Measurements from ENCODE around the gene GPR137B.
"Not testable (repeated sequence)": the region's sequence is repeated elsewhere in the genome, so short reads cannot be mapped to it uniquely, and the experiment has no call there.

GPR137B gene

GRCh38 chr1:236164273-236164672 is 21.9 kb downstream of the GPR137B start:
- DNase-seq, result no peak

- DNase-seq, result no peak
These were observed 23.1 kb downstream of the GPR137B start for GRCh38 chr1:236165238-236165981.

- DNase-seq, result no peak
These were observed 23.7 kb downstream of the GPR137B start for GRCh38 chr1:236166041-236166440.

- DNase-seq, result no peak
These were observed 24.8 kb downstream of the GPR137B start for GRCh38 chr1:236167154-236167553.

GRCh38 chr1:236167578-236167977 is 25.2 kb downstream of the GPR137B start:
- DNase-seq, result no peak

GRCh38 chr1:236168716-236169429 is 26.5 kb downstream of the GPR137B start:
- DNase-seq, result no peak

- no peak for DNase-seq
These were observed 29.8 kb downstream of the GPR137B start for GRCh38 chr1:236172041-236172579.

GRCh38 chr1:236173174-236173767 is 30.9 kb downstream of the GPR137B start:
- DNase-seq, result no peak

GRCh38 chr1:236175642-236176336 is 33.5 kb downstream of the GPR137B start:
- no peak for DNase-seq

- DNase-seq, result no peak
These were observed 34.3 kb downstream of the GPR137B start for GRCh38 chr1:236176337-236177336.

GRCh38 chr1:236179634-236180033 is 37.3 kb downstream of the GPR137B start:
- DNase-seq, result no peak

GRCh38 chr1:236181059-236181458 is 38.7 kb downstream of the GPR137B start:
- no peak for DNase-seq

- peak in 1 of 2 experiments; percentile 2 for DNase-seq
These were observed 43.3 kb downstream of the GPR137B start for GRCh38 chr1:236185687-236186086.

GRCh38 chr1:236186471-236186870 is 44.1 kb downstream of the GPR137B start:
- DNase-seq, result not testable (repeated sequence)

- not testable (repeated sequence) for DNase-seq
These were observed 45.7 kb downstream of the GPR137B start for GRCh38 chr1:236188084-236188483.

GRCh38 chr1:236193184-236193583 is 50.8 kb downstream of the GPR137B start:
- DNase-seq, result no peak

GRCh38 chr1:236200925-236201324 is 58.6 kb downstream of the GPR137B start:
- DNase-seq, result no peak

- DNase-seq, result no peak
These were observed 59.4 kb downstream of the GPR137B start for GRCh38 chr1:236201786-236202185.

- DNase-seq, result no peak
These were observed 61.7 kb downstream of the GPR137B start for GRCh38 chr1:236204039-236204438.

- DNase-seq, result no peak
These were observed 62.3 kb downstream of the GPR137B start for GRCh38 chr1:236204656-236205055.

GRCh38 chr1:236206548-236206947 is 64.2 kb downstream of the GPR137B start:
- DNase-seq, result no peak

GRCh38 chr1:236207121-236207520 is 64.8 kb downstream of the GPR137B start:
- DNase-seq, result no peak

Data from AML-193 (cell line).